Keratinocyte (primary cell): Measurements from ENCODE around the gene DMRTA2. TPM values are rescaled to one million over a fixed set of nuclear protein-coding genes. Genes with fewer than 3 reads are reported as not detected.
A peak's percentile ranks its signal among the peaks of the same experiment; 100 is the strongest.

Experiments used
- DNase-seq: peaks from one replicate; pipeline ENCODE4 v3.0.0-alpha.2; 2011; ENCODE audit warnings: low read depth, missing footprints, low spot score
- FAIRE-seq: peaks from 2 replicates; lab custom pipeline; 2011; peaks lifted over from hg19 to GRCh38; lab: Jason Lieb, UNC
- H2AFZ ChIP-seq: 2 replicates; pipeline ENCODE4 v1.6.0; 2012; ENCODE audit warnings: low read length, control low read depth, inconsistent platforms; ENCODE audit not compliant: control insufficient read depth
- H3K27ac ChIP-seq: 2 replicates; pipeline ENCODE4 v1.5.1; 2011; ENCODE audit warnings: low read length; ENCODE audit not compliant: control insufficient read depth, insufficient read depth
- H3K27me3 ChIP-seq: 3 replicates; pipeline ENCODE4 v1.6.0; 2011; ENCODE audit warnings: low read length; ENCODE audit not compliant: control insufficient read depth, insufficient read depth; ENCODE audit errors: extremely low read depth
- H3K36me3 ChIP-seq, 2 experiments: 2 replicates in 1 of 2; 3 replicates in 1 of 2; pipeline ENCODE4 v1.5.1; 2011; ENCODE audit warnings: low read length in 2 of 2, mild to moderate bottlenecking in 1 of 2; ENCODE audit not compliant: control insufficient read depth in 2 of 2, insufficient read depth in 2 of 2; ENCODE audit errors: extremely low read depth in 1 of 2
- H3K4me1 ChIP-seq: 3 replicates; pipeline ENCODE4 v1.5.1; 2011; ENCODE audit warnings: low read length; ENCODE audit not compliant: control insufficient read depth, insufficient read depth; ENCODE audit errors: extremely low read depth
- H3K4me2 ChIP-seq: 3 replicates; pipeline ENCODE4 v1.6.0; 2011; ENCODE audit warnings: low read depth, low read length; ENCODE audit not compliant: control insufficient read depth, insufficient read depth; ENCODE audit errors: extremely low read depth
- H3K4me3 ChIP-seq, 3 experiments: fragments of 200-600 bp in 1 of 3; sonication (generic) in 1 of 3; 2 replicates in 2 of 3; 3 replicates in 1 of 3; pipeline ENCODE4 v1.5.1; 2011 to 2016; ENCODE audit warnings: low read length in 3 of 3, mild to moderate bottlenecking in 3 of 3, control low read depth in 2 of 3, inconsistent platforms in 1 of 3, low read depth in 1 of 3, mixed read lengths in 1 of 3, mixed run types in 1 of 3, moderate library complexity in 1 of 3; ENCODE audit not compliant: control insufficient read depth in 2 of 3, insufficient read depth in 2 of 3; ENCODE audit errors: extremely low read depth in 1 of 3
- H3K79me2 ChIP-seq: 2 replicates; pipeline ENCODE4 v1.6.0; 2012; ENCODE audit warnings: low read length; ENCODE audit not compliant: control insufficient read depth, insufficient read depth
- H3K9ac ChIP-seq: 3 replicates; pipeline ENCODE4 v1.6.0; 2011; ENCODE audit warnings: low read length; ENCODE audit not compliant: control insufficient read depth, insufficient read depth; ENCODE audit errors: extremely low read depth
- H3K9me1 ChIP-seq: 3 replicates; pipeline ENCODE4 v1.6.0; 2011; ENCODE audit warnings: low read length; ENCODE audit not compliant: control insufficient read depth, insufficient read depth; ENCODE audit errors: extremely low read depth
- H3K9me3 ChIP-seq: 2 replicates; pipeline ENCODE4 v1.5.1; 2012; ENCODE audit warnings: low read depth, low read length; ENCODE audit not compliant: control insufficient read depth
- H4K20me1 ChIP-seq: 3 replicates; pipeline ENCODE4 v1.6.0; 2011; ENCODE audit warnings: low read length; ENCODE audit not compliant: control insufficient read depth, insufficient read depth; ENCODE audit errors: extremely low read depth
- EZH2 ChIP-seq: IDR thresholded peaks from one replicate; pipeline ENCODE4 v1.6.1; 2012; ENCODE audit warnings: inconsistent platforms, mild to moderate bottlenecking, low read length, moderate library complexity
- dilution Hi-C: fragments of 300-500 bp; cut with MboI; formaldehyde crosslinking; loops from one replicate; pipeline ENCODE4 v1.7.0; 2020; ENCODE audit warnings: low sequenced_read_pairs; ENCODE audit not compliant: extremely low pct_ligation_motif_present
- polyA plus RNA-seq, 5 experiments: library from polyadenylated mRNA; depleted of rRNA in 3 of 5; stranded (reverse) in 3 of 5; stranded (forward) in 1 of 5; unstranded in 1 of 5; fragments of >200 nt; gene quantifications; 1 replicate in 1 of 5; 2 replicates in 3 of 5; 3 replicates in 1 of 5; pipeline versions ENCODE4 v1.2.1 to v1.2.3, GENCODE V29; 2011 to 2012; ENCODE audit warnings: missing spikeins in 2 of 5, low read depth in 1 of 5, low replicate concordance in 1 of 5
- TF ChIP-seq, protein P1 (sequence below), 3 experiments: IDR thresholded peaks in 1 of 3; conservative IDR thresholded peaks in 1 of 3; optimal IDR thresholded peaks in 1 of 3; 2 replicates in 2 of 3; 3 replicates in 1 of 3; pipeline versions ENCODE3 to v1.5.1; 2011; ENCODE audit warnings: low read length in 3 of 3, mild to moderate bottlenecking in 3 of 3, moderate library complexity in 2 of 3, control low read depth in 1 of 3, inconsistent platforms in 1 of 3; ENCODE audit not compliant: insufficient read depth in 2 of 3; ENCODE audit errors: extremely low read depth in 1 of 3

Gene DMRTA2
- polyA plus RNA-seq, 1 donor (not counting 4 experiments of a cell fraction or from before 2014, with no cell fraction given): 0.01 TPM

DNA sequence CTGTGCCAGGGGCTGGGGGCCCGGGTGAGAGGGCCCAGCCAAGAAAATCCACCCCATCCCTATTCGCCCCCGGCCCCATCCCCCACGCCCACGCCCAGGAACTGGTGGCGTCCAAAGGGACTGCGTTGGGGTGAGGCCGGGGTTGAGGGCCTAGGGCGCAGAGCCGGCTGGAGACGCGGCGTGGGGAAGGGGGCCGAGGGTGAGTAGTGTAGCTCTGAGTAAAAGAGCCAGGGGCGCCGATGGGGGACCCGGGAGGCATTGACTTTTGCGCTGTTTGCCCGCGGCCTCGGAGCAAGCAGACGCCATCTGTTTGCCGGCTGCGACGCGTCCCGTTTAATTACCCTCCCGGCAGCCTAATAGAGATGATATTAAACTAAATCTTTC is 3.5 kb upstream of the DMRTA2 start:
- H3K9me1 ChIP-seq: no peaks in the 10 kb centered on the region
- H4K20me1 ChIP-seq: peaks cover 7% of the 10 kb centered on the region
- no peak overlapping the region for H3K4me3 ChIP-seq
- TF ChIP-seq EZH2: no peak
- TF ChIP-seq, protein P1, sequence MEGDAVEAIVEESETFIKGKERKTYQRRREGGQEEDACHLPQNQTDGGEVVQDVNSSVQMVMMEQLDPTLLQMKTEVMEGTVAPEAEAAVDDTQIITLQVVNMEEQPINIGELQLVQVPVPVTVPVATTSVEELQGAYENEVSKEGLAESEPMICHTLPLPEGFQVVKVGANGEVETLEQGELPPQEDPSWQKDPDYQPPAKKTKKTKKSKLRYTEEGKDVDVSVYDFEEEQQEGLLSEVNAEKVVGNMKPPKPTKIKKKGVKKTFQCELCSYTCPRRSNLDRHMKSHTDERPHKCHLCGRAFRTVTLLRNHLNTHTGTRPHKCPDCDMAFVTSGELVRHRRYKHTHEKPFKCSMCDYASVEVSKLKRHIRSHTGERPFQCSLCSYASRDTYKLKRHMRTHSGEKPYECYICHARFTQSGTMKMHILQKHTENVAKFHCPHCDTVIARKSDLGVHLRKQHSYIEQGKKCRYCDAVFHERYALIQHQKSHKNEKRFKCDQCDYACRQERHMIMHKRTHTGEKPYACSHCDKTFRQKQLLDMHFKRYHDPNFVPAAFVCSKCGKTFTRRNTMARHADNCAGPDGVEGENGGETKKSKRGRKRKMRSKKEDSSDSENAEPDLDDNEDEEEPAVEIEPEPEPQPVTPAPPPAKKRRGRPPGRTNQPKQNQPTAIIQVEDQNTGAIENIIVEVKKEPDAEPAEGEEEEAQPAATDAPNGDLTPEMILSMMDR (optimal IDR thresholded peaks at IDR 0.05 in 1 of 3, IDR thresholded peaks at IDR 0.05 in 1 of 3, conservative IDR thresholded peaks at IDR 0.05 in 1 of 3; ENCODE audit: extremely low read depth in 1 of 3, insufficient read depth in 2 of 3, low read length in 3 of 3): no peak
- FAIRE-seq: no peak
- DNase-seq: no peak
- H3K27me3 ChIP-seq: peaks cover 98% of the 10 kb centered on the region
- H3K79me2 ChIP-seq: no peaks in the 10 kb centered on the region
- no peak overlapping the region for H3K4me2 ChIP-seq
- H3K9ac ChIP-seq: no peak overlapping the region
- no peak overlapping the region for H2AFZ ChIP-seq
- H3K27ac ChIP-seq: no peak overlapping the region
- no peaks in the 10 kb centered on the region for H3K9me3 ChIP-seq
- H3K4me1 ChIP-seq: peaks cover 5% of the 10 kb centered on the region
- dilution Hi-C loops: no loop called here
- H3K36me3 ChIP-seq: no peaks in the 10 kb centered on the region

DNA sequence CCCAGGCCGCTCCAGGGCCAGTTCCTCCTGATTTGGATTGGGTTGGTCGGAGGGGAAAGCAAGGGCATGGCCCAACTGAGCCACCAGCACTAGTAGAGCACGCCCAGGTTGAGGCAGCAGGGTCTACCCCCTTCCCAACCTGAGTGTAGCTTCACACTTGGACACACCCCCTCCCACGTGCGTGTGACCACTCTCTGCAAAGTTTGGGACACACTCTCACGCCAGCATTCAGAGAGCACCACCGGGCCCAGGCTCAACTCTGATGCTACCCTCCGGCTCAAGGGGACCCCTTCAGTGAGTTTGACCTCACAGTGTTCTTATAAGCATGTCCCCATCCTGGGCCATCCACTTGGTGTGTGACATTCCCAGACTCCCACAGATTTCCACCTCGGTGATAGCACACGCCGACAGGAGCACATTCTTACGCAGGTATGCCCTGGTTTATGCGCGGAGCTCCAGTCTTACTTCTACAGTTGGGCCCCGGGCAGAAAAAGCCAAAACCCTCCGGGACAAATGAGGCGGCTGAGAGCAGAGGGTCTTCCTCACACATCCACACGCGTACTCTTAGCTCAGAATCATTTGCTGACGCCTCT is 3.0 kb upstream of the DMRTA2 start:
- TF ChIP-seq, protein P1 (optimal IDR thresholded peaks at IDR 0.05 in 1 of 3, IDR thresholded peaks at IDR 0.05 in 1 of 3, conservative IDR thresholded peaks at IDR 0.05 in 1 of 3; ENCODE audit: extremely low read depth in 1 of 3, insufficient read depth in 2 of 3, low read length in 3 of 3): no peak
- peak; percentile 91 for TF ChIP-seq EZH2
- Histone ChIP-seq H3K27ac (no peak overlapping the region), H3K4me2 (no peak overlapping the region), H3K79me2 (no peaks in the 10 kb centered on the region), H3K27me3 (peaks cover 98% of the 10 kb centered on the region), H4K20me1 (peaks cover 7% of the 10 kb centered on the region), H3K9ac (no peak overlapping the region), H3K36me3 (no peaks in the 10 kb centered on the region), H3K4me3 (no peak overlapping the region), H3K9me3 (no peaks in the 10 kb centered on the region), H3K9me1 (no peaks in the 10 kb centered on the region), H3K4me1 (peaks cover 5% of the 10 kb centered on the region), H2AFZ (no peak overlapping the region)
- dilution Hi-C loops: no loop called here
- DNase-seq: no peak
- FAIRE-seq: no peak
